ENCODE results near the gene LRRC45.

Gene LRRC45

DNA sequence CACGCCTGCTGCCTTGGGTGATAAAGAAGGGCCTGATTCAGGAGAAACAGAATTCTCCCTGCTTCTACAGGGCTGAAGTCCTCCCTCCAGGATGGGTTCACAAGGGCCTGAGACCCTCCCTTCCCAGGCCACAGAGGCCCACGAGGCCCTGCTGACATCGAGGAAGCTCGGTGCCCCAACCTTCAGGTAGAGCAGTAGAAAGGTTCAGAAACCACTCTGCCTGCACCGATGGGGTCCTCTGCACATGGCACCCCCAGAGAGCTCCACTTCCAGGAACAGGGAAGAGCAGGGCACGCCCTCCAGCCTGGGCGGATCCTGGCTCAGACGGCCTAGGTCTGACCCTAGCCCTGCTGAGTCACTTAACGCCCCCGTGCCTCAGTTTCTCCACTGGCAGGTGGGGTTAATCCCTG lies 1.2 kb upstream of the LRRC45 start:
- no peak for DNase-seq (ENCODE audit: low read depth in 1 of 2, low spot score in 1 of 2)
- in situ Hi-C loops (cut with HindIII; ENCODE audit: low pct_unique_long_range_greater_than_20kb, low sequenced_read_pairs) = no loop called here
- TF ChIP-seq JUND (IDR thresholded peaks at IDR 0.05; ENCODE audit: low read depth) = no peak

DNA sequence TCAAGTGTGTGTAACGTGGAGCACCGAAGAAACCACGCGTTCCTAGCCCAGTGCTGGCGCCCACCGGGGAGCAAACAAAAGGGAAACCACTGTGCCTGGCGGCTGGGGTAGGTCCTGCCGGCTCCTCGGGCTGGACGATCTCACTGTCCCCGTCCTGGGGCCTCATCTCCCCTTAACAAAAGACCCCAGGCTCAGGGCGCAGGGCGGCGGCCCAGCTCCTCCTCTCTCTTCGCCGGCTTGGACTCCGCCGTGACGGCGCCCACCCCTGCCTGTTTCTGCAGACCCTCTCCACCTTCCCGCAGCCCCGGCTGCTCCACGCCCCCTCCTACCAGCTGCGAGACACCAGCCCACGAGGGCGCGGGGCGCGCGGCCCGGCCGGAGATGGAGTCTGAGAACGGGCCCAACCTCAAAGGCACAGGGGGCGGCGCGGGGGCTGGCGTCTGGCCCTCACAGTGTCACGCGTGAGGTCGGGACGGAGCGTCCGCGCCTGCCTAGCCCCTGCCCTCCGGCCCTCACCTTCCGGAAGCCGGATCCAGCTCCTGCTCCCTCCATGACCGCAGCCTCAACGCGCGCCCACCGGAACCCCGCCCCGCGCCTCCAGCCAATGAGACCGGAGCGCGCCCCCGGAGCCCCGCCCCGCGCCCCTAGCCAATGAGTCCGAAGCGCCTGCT lies 660 bp upstream of the LRRC45 start, which contains the start of gene CENPX:
Gene CENPX, minus strand, starts transcription at position 569 of the 671 bp plus-strand sequence. Its CDS starts 17 bp downstream, at position 552.
- in situ Hi-C loops (cut with HindIII; ENCODE audit: low pct_unique_long_range_greater_than_20kb, low sequenced_read_pairs) = no loop called here
- DNase-seq (ENCODE audit: low read depth in 1 of 2, low spot score in 1 of 2) = no peak
- TF ChIP-seq JUND (IDR thresholded peaks at IDR 0.05; ENCODE audit: low read depth) = no peak

DNA sequence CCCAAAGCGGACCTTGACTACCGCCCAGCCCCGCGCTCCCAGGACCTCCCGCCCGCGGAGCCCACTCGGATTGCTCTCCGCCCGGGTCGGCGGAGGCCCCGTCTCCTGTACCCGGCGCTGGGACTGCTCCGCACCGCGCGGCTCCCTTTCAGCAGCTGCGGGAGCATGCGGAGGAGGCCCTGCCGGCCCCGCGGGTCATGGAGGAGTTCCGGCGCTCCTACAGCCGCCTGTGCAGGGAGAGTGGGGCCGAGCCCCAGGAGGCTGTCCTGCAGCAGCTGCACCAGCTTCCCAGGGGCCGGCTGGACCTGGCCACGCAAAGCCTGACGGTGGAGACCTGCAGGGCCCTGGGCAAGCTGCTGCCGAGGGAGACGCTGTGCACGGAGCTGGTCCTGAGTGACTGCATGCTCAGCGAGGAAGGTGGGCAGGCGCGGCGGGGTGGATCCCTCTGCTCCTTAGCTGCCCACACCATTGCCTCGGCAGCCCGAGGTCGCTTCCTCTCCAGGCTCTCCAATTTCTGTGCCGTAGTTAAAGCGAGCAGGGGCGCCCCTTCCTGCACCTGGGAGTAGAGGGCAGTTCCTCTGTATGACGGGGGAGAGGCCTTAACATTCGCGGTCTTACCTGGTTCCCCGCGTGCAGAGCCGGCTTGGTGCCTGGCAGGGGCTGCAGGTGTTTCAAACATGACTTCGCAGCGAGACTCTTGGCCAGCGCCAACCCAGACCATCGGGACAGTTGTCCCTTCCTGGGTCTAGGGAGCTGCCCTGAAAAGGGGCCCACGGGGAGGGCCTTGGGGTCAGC lies 539 bp downstream of the LRRC45 start:
- TF ChIP-seq JUND (IDR thresholded peaks at IDR 0.05; ENCODE audit: low read depth) = no peak
- DNase-seq (ENCODE audit: low read depth in 1 of 2, low spot score in 1 of 2) = no peak
- in situ Hi-C loops (cut with HindIII; ENCODE audit: low pct_unique_long_range_greater_than_20kb, low sequenced_read_pairs) = no loop called here

DNA sequence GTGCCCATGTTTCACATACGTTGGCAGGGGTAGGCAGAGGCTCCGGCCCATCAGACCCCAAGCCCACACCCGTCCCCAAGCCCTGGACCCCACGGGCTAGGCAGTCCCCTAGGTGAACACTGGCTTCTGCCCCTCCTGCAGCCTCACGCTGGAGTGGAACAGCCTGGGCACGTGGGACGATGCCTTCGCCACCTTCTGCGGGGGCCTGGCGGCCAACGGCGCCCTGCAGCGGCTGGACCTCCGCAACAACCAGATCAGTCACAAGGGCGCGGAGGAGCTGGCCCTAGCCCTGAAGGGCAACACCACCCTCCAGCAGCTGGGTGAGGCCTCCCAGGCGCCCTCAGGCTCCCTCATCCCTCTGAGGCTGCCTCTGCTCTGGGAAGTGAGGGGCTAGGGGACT lies 1.8 kb downstream of the LRRC45 start:
- in situ Hi-C loops (cut with HindIII; ENCODE audit: low pct_unique_long_range_greater_than_20kb, low sequenced_read_pairs) = no loop called here
- no peak for TF ChIP-seq JUND (IDR thresholded peaks at IDR 0.05; ENCODE audit: low read depth)
- no peak for DNase-seq (ENCODE audit: low read depth in 1 of 2, low spot score in 1 of 2)

DNA sequence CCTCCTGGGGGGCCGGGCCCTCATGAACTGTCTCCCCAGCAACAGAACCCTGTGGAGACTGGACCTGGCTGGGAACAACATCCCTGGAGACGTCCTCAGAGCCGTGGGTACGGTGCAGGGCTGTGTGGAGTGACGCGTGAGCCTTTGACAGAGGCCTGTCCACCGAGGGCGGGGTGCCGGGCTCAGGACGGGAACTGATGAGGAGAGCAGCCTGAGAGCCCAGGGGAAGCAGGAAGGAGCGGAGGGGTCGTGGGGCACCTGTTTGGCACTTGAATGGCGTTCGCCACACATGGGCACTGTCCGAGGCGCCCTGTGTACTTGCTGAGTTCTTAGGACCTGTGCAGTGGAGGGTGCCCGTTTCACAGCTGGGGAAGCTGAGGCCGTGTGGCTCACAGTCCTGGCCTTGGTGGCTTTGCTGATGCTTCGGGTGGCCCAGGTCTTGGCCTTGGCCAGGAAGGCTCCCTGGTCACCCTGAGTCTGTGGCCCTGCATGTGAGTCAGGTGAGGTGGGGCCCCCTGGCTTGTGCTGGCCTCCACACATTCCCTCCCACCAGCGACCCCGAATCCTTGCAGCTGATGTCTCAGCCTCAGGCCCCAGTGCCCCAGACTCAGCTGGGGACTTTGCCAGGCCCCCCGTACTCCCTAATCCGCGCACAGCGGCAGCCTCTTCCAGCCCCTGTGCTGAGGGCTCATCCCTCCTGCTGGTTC lies 2.4 kb downstream of the LRRC45 start:
- DNase-seq (ENCODE audit: low read depth in 1 of 2, low spot score in 1 of 2) = no peak
- in situ Hi-C loops (cut with HindIII; ENCODE audit: low pct_unique_long_range_greater_than_20kb, low sequenced_read_pairs) = no loop called here
- TF ChIP-seq JUND (IDR thresholded peaks at IDR 0.05; ENCODE audit: low read depth) = no peak

DNA sequence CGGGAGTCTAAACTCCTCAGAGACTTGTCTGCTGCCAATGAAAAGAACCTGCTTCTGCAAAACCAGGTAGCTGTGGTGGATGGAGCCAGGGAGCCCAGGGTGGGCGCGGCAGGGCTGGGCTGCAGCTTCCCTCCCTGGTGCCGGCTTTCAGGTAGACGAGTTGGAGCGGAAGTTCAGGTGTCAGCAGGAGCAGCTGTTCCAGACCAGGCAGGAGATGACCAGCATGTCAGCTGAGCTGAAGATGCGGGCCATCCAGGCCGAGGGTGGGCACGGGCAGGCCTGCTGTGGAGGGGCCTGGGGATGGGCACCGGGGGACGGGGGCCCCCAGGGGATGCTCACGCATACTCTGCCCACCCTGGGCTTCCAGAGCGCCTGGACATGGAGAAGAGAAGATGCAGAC lies 5.1 kb downstream of the LRRC45 start:
- in situ Hi-C loops (cut with HindIII; ENCODE audit: low pct_unique_long_range_greater_than_20kb, low sequenced_read_pairs) = no loop called here
- no peak for TF ChIP-seq JUND (IDR thresholded peaks at IDR 0.05; ENCODE audit: low read depth)
- no peak for DNase-seq (ENCODE audit: low read depth in 1 of 2, low spot score in 1 of 2)

DNA sequence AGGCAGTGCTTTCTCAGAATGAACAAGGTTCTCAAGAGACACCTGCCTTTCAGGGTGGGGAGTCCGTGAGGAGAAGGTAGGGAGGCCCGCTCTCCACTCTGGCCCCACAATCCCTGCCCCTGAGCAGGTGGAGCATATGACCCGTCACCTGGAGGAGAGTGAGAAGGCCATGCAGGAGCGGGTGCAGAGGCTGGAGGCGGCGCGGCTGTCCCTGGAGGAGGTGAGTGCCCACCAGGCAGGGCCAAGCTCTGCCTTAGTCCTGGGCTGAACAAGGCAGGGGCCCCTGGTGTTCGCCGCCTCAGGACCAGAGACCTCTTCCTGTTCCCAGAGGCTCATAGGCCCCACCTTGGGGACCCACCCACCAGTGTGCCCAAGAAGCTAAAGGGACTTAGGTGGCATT lies 5.9 kb downstream of the LRRC45 start:
- in situ Hi-C loops (cut with HindIII; ENCODE audit: low pct_unique_long_range_greater_than_20kb, low sequenced_read_pairs) = no loop called here
- no peak for DNase-seq (ENCODE audit: low read depth in 1 of 2, low spot score in 1 of 2)
- TF ChIP-seq JUND (IDR thresholded peaks at IDR 0.05; ENCODE audit: low read depth) = no peak

DNA sequence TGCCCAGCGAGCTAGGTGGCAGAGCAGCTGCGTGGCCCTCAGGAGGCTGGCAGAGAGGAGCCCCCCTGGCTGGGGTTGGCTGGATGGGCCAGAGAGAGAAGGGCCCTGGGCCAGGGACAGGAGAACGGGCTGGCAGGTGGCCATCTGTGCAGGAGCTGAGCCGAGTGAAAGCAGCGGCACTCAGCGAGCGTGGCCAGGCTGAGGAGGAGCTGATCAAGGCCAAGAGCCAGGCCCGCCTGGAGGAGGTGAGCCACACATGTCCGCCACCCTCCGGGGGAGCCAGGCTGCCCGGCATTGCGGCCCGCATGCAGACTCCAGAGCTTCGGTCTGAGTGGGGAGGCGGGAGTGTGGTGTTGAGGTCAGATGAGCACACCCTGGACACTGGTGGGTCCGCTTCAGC lies 6.3 kb downstream of the LRRC45 start:
- in situ Hi-C loops (cut with HindIII; ENCODE audit: low pct_unique_long_range_greater_than_20kb, low sequenced_read_pairs) = no loop called here

DNA sequence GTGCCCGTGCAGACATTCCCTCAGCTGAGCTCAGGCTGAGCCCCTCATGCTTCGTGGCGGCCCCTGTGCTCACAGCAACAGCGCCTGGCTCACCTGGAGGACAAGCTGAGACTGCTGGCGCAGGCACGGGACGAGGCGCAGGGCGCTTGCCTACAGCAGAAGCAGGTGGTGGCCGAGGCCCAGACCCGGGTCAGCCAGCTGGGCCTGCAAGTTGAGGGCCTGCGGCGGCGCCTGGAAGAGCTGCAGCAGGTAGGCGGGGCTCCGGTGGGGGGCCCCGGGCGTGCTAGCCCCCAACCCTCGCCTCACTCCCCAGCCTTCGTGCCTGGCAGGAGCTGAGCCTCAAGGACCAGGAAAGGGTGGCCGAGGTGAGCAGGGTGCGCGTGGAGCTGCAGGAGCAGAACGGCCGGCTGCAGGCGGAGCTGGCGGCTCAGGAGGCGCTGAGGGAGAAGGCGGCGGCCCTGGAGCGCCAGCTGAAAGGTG lies 6.9 kb downstream of the LRRC45 start:
- no peak for TF ChIP-seq JUND (IDR thresholded peaks at IDR 0.05; ENCODE audit: low read depth)
- no peak for DNase-seq (ENCODE audit: low read depth in 1 of 2, low spot score in 1 of 2)
- in situ Hi-C loops (cut with HindIII; ENCODE audit: low pct_unique_long_range_greater_than_20kb, low sequenced_read_pairs) = no loop called here

More for the DNA sequence above, 6.3 kb downstream of the LRRC45 start:
- no peak for TF ChIP-seq JUND (IDR thresholded peaks at IDR 0.05; ENCODE audit: low read depth)
- no peak for DNase-seq (ENCODE audit: low read depth in 1 of 2, low spot score in 1 of 2)

DNA sequence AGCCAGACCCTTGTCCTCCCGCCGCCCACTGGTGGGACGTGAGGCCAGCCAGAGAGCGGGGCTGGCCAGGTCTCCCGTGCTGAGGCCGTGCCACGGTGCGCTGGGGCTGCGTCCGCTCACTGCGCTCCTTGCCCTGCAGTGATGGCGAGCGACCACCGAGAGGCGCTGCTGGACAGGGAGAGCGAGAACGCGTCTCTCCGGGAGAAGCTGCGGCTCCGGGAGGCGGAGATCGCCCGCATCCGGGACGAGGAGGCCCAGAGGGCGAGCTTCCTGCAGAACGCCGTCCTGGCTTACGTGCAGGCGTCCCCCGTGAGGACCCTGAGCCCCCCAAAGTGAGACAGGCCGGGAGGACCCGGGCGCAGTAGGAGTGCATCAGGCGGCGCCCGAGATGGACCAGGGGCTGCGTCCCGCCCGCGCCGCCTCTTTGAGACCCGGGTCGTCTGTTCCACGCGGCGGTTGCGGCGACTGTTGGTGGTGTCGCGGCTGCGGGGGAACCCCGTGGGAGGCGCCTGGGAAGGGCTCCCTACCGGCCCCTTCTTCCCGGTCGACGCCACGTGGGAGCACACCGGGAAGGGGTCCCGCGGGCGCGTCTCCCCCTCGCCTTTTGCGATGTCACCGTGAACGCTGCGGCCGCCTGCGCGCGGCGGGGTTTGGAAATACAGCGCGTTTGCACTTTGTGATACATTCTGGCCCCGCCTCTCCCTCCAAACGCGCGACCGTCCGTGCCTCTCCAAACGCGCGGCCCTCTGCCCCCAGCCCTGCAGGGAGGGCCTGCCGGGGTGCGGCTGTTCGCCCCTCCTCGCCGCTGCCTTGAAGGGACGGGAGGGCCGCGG lies 7.6 kb downstream of the LRRC45 start:
- DNase-seq (ENCODE audit: low read depth in 1 of 2, low spot score in 1 of 2) = peak; percentile 91 to 93
- in situ Hi-C loops (cut with HindIII; ENCODE audit: low pct_unique_long_range_greater_than_20kb, low sequenced_read_pairs) = no loop called here
- no peak for TF ChIP-seq JUND (IDR thresholded peaks at IDR 0.05; ENCODE audit: low read depth)

DNA sequence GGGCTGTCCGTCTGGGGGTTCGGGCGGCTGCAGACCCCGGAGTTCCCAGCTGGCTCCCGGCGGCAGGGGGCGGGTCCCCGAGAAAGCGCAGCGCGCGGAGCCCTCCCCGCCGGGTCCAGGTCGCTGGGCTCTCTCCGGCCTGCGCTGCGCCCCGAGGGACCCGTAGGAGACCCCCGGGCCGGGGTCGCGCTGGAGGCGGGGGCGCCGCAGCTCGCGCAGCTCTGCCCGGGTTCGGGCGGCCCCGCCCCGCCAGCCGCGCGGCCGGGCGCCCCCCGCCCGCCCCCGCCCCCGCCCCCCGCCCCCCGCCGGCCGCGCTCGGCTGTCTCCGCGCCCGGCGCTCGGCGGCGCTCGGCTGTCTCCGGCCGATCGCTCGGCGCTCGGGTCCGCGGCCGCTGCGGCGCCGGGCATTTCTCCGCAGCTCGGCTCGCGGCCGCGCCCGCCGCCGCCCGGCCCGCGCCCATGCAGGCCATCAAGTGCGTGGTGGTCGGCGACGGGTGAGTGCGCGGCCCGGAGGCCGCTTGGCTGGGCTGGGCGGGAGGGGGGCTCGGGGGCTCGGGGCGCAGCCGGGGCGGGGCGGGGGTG lies 8.3 kb downstream of the LRRC45 start, which contains the start of gene RAC3:
Gene RAC3, plus strand, starts transcription at position 376 of the 582 bp plus-strand sequence. Its CDS starts 84 bp downstream, at position 460.
- DNase-seq (ENCODE audit: low read depth in 1 of 2, low spot score in 1 of 2) = peak in 1 of 2 experiments; percentile 66
- in situ Hi-C loops (cut with HindIII; ENCODE audit: low pct_unique_long_range_greater_than_20kb, low sequenced_read_pairs) = no loop called here
- TF ChIP-seq JUND (IDR thresholded peaks at IDR 0.05; ENCODE audit: low read depth) = no peak

Measured in T47D (cell line).